K562 (cell line): ENCODE data around the gene NBR1. TPM values are rescaled to one million over a fixed set of nuclear protein-coding genes. Genes with fewer than 3 reads are reported as not detected.

Experiments used
- CAMTA2 ChIP-seq: fragments of 250-450 bp; sonication (Bioruptor Pico); conservative IDR thresholded peaks from 2 replicates; pipeline ENCODE4 v1.5.1; 2022
- E2F3 ChIP-seq: fragments of 250-450 bp; sonication (Bioruptor Pico); IDR thresholded peaks from 2 replicates; pipeline ENCODE4 v1.4.0; 2020; ENCODE audit warnings: mild to moderate bottlenecking
- ELK1 ChIP-seq: sonication (generic); formaldehyde crosslinking; IDR thresholded peaks from 2 replicates; pipeline ENCODE4 v1.8.1; 2022; ENCODE audit warnings: missing genetic modification reagents
- ETV5 ChIP-seq: sonication (generic); formaldehyde crosslinking; IDR thresholded peaks from 2 replicates; pipeline ENCODE4 v1.4.0; 2020; ENCODE audit warnings: low read depth, mild to moderate bottlenecking, missing genetic modification reagents
- FOS ChIP-seq: IDR thresholded peaks from 3 replicates; pipeline ENCODE4 v1.6.1; 2011; ENCODE audit not compliant: insufficient read length; ENCODE audit errors: extremely low read depth
- FOXK1 ChIP-seq: sonication (generic); formaldehyde crosslinking; IDR thresholded peaks from 2 replicates; pipeline ENCODE4 v1.8.0; 2022; ENCODE audit warnings: missing genetic modification reagents, mild to moderate bottlenecking, borderline replicate concordance
- HBP1 ChIP-seq: fragments of 450-650 bp; formaldehyde crosslinking; IDR thresholded peaks from 2 replicates; pipeline ENCODE4 v1.4.0; 2022; ENCODE audit warnings: missing genetic modification characterization
- HDAC6 ChIP-seq: IDR thresholded peaks from 2 replicates; pipeline ENCODE4 v1.6.1; 2012; ENCODE audit warnings: low read depth, mild to moderate bottlenecking, control low read depth, inconsistent platforms, low read length, moderate library complexity
- HEY1 ChIP-seq: fragments of 250-450 bp; sonication (Bioruptor Pico); IDR thresholded peaks from 2 replicates; pipeline ENCODE4 v1.5.0; 2020; ENCODE audit warnings: mild to moderate bottlenecking, moderate library complexity, borderline replicate concordance
- KAT7 ChIP-seq: sonication (generic); formaldehyde crosslinking; IDR thresholded peaks from 2 replicates; pipeline ENCODE4 v1.8.0; 2022; ENCODE audit warnings: missing genetic modification reagents, mild to moderate bottlenecking, borderline replicate concordance
- KDM4B ChIP-seq, 2 experiments: fragments of 450-650 bp in 1 of 2; sonication (generic) in 1 of 2; IDR thresholded peaks; 2 replicates each; pipeline ENCODE4 v1.6.1; 2016 to 2017; ENCODE audit warnings: borderline replicate concordance in 2 of 2, antibody characterized with exemption in 1 of 2, low read depth in 1 of 2, mild to moderate bottlenecking in 1 of 2
- NEUROD1 ChIP-seq: fragments of 150-350 bp; IDR thresholded peaks from 2 replicates; pipeline ENCODE4 v1.6.1; 2014; ENCODE audit warnings: borderline replicate concordance, low read length, low read depth; ENCODE audit not compliant: partially characterized antibody
- POLR2AphosphoS5 ChIP-seq: IDR thresholded peaks from 2 replicates; pipeline ENCODE4 v1.6.1; 2011; ENCODE audit warnings: mild to moderate bottlenecking, low read depth, low read length, moderate library complexity; ENCODE audit not compliant: control insufficient read depth, insufficient read depth
- PYGO2 ChIP-seq: fragments of 450-650 bp; IDR thresholded peaks from 2 replicates; pipeline ENCODE4 v1.6.1; 2016; ENCODE audit warnings: mild to moderate bottlenecking, missing genetic modification characterization, moderate library complexity, missing compliant biosample characterization
- SRSF7 ChIP-seq: fragments of 200-400 bp; formaldehyde crosslinking; optimal IDR thresholded peaks from 2 replicates; pipeline ENCODE3; 2017; ENCODE audit warnings: mild to moderate bottlenecking, low read depth, low read length
- TEAD4 ChIP-seq, 2 experiments: sonication (generic) in 1 of 2; formaldehyde crosslinking in 1 of 2; IDR thresholded peaks; 2 replicates each; pipeline versions ENCODE4 v1.6.1 to v1.8.0; 2012 to 2022; ENCODE audit warnings: borderline replicate concordance in 1 of 2, inconsistent platforms in 1 of 2, low read length in 1 of 2, mild to moderate bottlenecking in 1 of 2, missing genetic modification reagents in 1 of 2
- ZBTB9 ChIP-seq: fragments of 450-650 bp; formaldehyde crosslinking; IDR thresholded peaks from 2 replicates; pipeline ENCODE4 v1.4.0; 2020; ENCODE audit warnings: mild to moderate bottlenecking, moderate library complexity
- ZNF121 ChIP-seq: sonication (generic); formaldehyde crosslinking; conservative IDR thresholded peaks from 2 replicates; pipeline ENCODE4 v1.8.0; 2022; ENCODE audit warnings: missing genetic modification reagents
- ZNF124 ChIP-seq: sonication (generic); formaldehyde crosslinking; IDR thresholded peaks from 2 replicates; pipeline ENCODE4 v1.8.1; 2022; ENCODE audit warnings: missing genetic modification reagents
- ZNF239 ChIP-seq: fragments of 250-450 bp; sonication (Bioruptor Pico); IDR thresholded peaks from 2 replicates; pipeline ENCODE4 v1.4.0; 2020; ENCODE audit warnings: mild to moderate bottlenecking
- ZNF280B ChIP-seq: fragments of 250-450 bp; sonication (Bioruptor Pico); IDR thresholded peaks from 2 replicates; pipeline ENCODE4 v1.5.1; 2021; ENCODE audit warnings: mild to moderate bottlenecking
- ZNF589 ChIP-seq: fragments of 200-800 bp; sonication (Bioruptor generic); IDR thresholded peaks from 2 replicates; pipeline ENCODE4 v1.6.1; 2016; ENCODE audit warnings: low read depth, missing genetic modification characterization, missing compliant biosample characterization
- polyA plus RNA-seq, 8 experiments: library from polyadenylated mRNA; depleted of rRNA in 4 of 8; stranded (reverse) in 5 of 8; unstranded in 3 of 8; fragments of >200 nt; fragmentation: Nextera tagmentation in 2 of 8; fragmentation: Illumina TruSeq in 1 of 8; extraction: Ambion mirVana in 2 of 8; extraction: Trizol in 1 of 8; gene quantifications; 2 replicates each; pipeline versions ENCODE4 v1.2.1 to v1.2.3, GENCODE V29; 2011 to 2014; ENCODE audit warnings: inconsistent platforms in 1 of 8, missing spikeins in 1 of 8
- total RNA-seq, 7 experiments: library from RNA; depleted of rRNA in 6 of 7; stranded (reverse); fragments of >200 nt in 6 of 7; fragmentation: Illumina TruSeq in 2 of 7; extraction: Trizol in 2 of 7; gene quantifications; 2 replicates each; pipeline versions ENCODE4 v1.2.1 to v1.2.3, GENCODE V29; 2011 to 2021; ENCODE audit warnings: low replicate concordance in 1 of 7

Gene NBR1
- total and polyA plus RNA-seq, 9 of the 15 experiments (the other 6 are each of a cell fraction or from before 2014, with no cell fraction given): 4.2 to 70.1 (median 39.9) TPM

- TF ChIP-seq KDM4B (IDR thresholded peaks at IDR 0.05; ENCODE audit: borderline replicate concordance in 2 of 2, low read depth in 1 of 2) (no peak), POLR2AphosphoS5 (no peak), E2F3 (CRISPR knock-in tag) (no peak), TEAD4 (IDR thresholded peaks at IDR 0.05; ENCODE audit: low read length) (0 out of 2 replicates have a peak, but pooled peaks have one; percentile 22), TEAD4 (CRISPR knock-in tag; IDR thresholded peaks at IDR 0.05; ENCODE audit: borderline replicate concordance) (no peak), NEUROD1 (no peak), PYGO2 (no peak), HEY1 (CRISPR knock-in tag) (no peak), ZBTB9 (no peak), ZNF121 (CRISPR knock-in tag) (no peak), ELK1 (CRISPR knock-in tag) (no peak), CAMTA2 (CRISPR knock-in tag) (no peak), FOXK1 (CRISPR knock-in tag) (no peak), ZNF589 (CRISPR knock-in tag) (peak; percentile 26; the same call in 1 of the 2 replicates), KAT7 (CRISPR knock-in tag) (0 out of 2 replicates have a peak, but pooled peaks have one; percentile 40), SRSF7 (no peak), FOS (no peak), ZNF239 (no peak), ETV5 (CRISPR knock-in tag) (no peak), HBP1 (CRISPR knock-in tag) (no peak), ZNF124 (CRISPR knock-in tag) (no peak), ZNF280B (CRISPR knock-in tag) (no peak), HDAC6 (no peak)
These were observed 823 bp downstream of the NBR1 start (continued) for GRCh38 chr17:43171586-43172487.
